Gastroesophageal sphincter (tissue), 3 donors: ENCODE data around the gene NCKAP5.

Experiments used
- CTCF ChIP-seq, 4 experiments: fragments of 200-600 bp in 2 of 4; fragments of 450-650 bp in 2 of 4; sonication (generic) in 1 of 4; IDR thresholded peaks; one replicate each; pipeline ENCODE4 v1.5.1; 2017 to 2019; ENCODE audit warnings: antibody characterized with exemption in 4 of 4, mild to moderate bottlenecking in 2 of 4, moderate library complexity in 2 of 4
- POLR2AphosphoS5 ChIP-seq: sonication (generic); formaldehyde crosslinking; IDR thresholded peaks from one replicate; pipeline ENCODE4 v1.6.1; 2017; ENCODE audit warnings: antibody characterized with exemption

- no peak for TF ChIP-seq CTCF (IDR thresholded peaks at IDR 0.05)
- TF ChIP-seq POLR2AphosphoS5, result no peak
Observed at GRCh38 chr2:133574186-133574585, 5.9 kb upstream of the NCKAP5 start.
